HG02943 (cell line): ENCODE measurements around the gene FAM240A.
"Not testable (repeated sequence)": the region's sequence is repeated elsewhere in the genome, so short reads cannot be mapped to it uniquely, and the experiment has no call there.

ENCODE experiments used
- ATAC-seq: cut with Tn5 transposase; IDR thresholded peaks from one replicate; pipeline ENCODE4 v1.9.1; 2021; ENCODE audit warnings: mild to moderate bottlenecking, low read depth, moderate library complexity; ENCODE audit not compliant: unreplicated experiment

Gene FAM240A

DNA sequence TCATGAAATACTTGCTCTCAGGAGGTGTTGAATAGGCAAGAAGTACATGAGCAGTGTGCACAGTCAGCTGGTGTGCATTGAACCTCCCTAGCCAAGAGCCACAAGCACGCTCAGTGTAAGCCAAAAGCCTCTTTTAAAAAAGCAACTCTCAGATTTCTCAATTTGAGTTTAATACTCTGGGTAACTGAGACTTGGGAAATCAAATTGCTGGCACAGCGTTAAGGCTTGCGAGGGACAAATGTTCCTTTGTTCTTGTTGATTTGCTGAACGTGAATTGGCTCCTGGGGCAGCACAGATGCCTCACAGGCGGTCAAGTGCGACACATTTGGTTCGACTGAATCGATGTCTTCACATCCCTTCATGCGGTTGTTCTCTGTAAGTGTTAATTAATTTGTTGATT lies at the start of gene FAM240A:
Gene FAM240A (plus strand): TSS at position 202 of the 400 bp plus-strand sequence. CDS start 159 bp downstream, at position 361.
- no peak for ATAC-seq

DNA sequence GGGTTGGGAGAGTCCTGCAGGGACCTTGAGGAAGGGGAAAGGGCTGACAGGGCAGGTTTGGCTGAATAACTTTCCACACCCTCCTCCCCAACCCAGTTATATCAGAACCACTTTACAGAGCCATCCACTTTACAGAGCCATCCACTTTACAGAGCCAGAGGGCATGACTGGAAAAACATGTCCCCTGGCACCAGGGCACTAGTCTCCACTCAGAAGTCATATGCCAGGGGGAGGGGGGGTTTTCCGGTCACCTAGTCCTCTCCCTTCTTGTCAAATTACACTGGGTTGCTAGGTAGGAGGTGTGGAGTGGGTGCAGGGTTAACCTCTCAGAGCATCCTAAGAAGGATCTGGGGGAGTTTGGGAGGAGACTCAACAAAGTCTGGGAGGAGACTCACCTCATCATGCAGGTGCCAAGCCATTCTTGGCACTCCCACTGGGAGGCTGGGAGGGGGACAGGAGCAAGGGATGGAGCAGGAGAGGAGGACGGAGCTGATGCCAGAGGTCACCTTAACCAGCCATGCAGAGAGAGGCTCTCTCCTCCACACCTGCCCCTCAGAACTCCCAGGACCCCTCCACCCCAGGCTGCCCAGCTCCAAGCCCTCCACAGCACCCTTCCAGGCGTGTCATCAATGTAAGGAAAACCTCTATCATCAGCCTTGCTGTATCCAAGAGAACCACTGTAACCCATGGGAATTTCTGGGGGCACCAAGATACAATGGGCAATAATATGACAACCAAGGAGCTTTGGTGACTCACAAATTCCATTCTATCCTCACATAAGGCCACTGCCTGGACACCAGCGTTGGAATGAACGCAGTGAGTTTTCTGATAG lies 47.9 kb upstream of the FAM240A start:
- no peak for ATAC-seq

DNA sequence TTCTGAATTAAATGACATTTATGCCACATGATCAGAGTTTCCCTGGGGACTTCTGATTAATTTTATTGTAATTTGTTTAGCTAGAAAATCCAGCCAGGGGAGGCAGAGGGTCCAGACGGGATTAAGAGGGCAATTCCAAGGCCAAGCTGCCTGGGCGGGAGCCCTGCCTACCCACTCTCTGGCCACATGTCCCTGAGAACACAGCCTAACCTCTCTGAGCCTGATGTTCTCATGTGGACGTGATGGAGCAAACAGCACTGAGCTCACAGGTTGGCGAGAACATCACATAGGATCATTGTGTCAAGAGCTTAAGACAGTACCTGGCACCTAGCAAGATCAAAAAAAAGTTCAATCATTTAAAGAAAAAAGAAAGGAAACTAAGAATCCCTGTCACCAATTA lies 47.2 kb upstream of the FAM240A start:
- no peak for ATAC-seq

DNA sequence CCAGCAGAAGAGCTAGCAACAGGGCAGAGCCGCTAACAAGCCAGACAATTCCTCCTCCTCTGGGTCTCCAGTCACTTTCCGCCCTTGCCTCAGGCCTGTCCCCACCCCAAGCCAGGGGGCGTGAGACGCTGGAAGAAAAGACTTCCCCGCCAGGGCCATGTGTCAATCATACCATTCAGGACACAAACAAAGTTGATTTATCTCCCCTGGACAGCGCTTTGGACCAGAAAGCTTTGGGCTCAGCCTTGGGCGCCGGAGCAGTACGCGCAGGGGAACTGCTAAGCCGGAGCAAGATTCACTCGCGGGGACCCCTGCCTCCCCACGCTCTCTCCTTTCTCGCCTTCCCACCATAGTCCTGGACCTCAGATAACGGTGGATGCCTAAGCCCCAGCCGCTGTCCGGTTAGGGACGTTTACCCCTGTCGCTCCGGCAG lies 46.7 kb upstream of the FAM240A start:
- no peak for ATAC-seq

DNA sequence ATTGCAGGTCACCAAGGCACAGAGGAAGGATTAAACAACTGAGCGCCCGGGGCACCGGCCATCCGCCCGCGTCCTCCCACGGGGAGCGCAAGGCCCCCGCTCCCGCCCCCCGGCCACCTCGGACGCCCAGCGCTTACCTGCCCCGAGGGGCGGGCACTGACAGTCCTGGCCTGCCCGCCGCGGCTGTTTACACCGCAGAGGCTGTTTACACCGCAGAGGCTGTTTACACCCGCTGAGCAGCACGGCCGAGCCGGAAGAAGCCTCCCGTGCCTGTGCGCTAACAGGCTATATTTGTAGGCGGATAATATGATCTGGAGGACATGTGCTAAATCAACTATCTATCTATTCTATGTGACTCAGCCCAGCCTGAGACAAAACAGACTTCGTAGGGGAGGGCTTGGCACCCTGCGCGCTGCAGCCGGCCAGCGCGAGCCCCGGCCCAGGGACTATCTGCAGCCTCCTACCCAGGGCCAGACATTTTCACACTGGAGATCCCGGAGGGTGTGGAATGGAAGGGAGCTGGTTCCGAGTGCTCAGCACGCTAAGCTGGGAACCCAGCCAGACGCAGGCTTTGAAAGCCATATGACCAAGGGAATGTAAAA lies 46.2 kb upstream of the FAM240A start, which contains the start of gene LRRC2:
Gene LRRC2 (minus strand): TSS at position 263 of the 602 bp plus-strand sequence. CDS start 14,711 bp downstream, outside the sequence.
- ATAC-seq: no peak

DNA sequence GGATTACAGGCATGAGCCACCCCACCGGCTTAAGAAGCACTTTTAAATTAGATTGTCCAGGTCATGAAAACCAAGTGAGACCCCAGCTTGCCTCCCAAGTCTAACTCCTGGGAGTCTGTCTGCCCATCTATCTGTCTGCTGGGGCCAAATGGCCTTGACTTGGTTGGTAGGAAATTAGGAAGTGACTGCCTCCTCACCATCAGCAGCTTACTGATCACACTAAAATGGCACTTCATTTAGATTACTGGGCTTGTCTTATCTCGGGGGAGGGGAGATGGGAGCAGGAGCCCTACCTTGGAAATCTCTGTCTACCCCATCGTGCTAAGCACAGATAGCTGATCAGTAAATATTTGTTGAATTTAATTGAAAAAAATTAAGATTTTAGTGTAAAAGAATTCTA lies 40.6 kb upstream of the FAM240A start:
- no peak for ATAC-seq

DNA sequence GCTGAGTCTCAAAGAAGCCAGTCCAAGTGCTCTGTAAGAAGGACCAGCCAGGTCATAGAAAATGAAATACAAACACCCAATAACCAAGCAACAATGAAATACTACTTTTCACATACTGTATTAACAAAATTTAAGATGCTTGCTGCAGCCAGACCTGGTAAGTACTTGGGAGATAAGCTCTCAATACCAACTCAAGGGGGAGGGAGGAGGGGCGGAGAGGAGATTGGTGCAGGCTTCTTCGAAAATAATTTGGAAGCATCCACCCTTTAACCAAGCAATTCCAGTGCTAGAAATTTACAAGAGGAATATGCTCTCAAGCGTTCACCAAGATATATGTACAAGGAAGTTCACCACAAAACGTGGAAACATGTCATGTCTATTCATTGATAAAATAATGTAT lies 38.6 kb upstream of the FAM240A start:
- no peak for ATAC-seq

DNA sequence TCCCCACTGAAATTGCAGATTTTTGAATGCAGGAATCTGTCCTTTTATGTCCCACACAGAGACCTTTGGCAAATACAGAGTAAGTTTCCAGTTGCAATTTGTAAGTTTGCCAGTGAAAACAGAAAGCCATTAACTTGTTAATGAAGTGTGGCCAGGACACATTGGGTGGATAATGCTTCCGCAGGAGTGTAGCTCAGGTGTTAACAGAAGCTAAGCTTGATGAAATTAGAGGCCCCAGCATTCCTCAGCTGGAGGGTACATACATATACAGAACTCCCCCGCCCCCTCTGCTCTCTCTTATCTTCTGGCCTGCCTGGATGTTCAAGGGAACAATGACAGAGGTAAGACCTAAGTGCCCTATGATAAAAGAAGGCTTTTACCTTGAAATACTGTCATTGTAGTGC lies 38.1 kb upstream of the FAM240A start:
- no peak for ATAC-seq

DNA sequence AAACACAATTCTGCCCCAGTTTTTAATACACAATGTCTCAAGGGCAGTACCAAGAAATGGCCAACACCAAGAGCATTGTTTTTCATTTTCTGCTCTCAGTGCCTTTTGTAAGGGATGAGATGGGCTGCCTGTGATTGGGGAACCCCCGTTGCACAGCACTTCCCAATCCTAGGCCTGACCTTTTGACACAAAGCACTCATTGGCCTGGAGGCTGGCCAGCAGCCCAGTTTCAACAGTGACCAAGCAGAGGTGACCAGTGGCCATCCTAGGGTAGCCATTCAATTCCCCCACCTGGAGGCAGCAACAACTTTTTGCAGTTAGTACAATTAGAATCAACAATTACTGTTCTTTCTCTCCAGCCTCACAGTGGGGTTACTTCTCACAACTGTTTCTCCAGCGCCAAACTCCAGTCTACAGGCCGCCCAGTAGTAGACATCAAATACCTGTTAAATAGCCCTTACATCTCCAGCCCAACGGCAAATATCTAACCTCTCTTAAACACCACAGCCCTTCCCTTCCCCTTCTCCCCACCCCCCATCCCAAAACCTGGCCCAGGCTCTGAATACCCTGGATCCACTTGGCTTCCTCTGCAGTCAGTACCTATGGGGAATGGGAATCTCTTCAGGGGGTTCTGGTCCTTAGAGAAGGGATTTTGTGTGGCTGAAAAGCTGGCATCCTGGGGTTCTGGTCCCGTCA lies 37.3 kb upstream of the FAM240A start:
- ATAC-seq: no peak

DNA sequence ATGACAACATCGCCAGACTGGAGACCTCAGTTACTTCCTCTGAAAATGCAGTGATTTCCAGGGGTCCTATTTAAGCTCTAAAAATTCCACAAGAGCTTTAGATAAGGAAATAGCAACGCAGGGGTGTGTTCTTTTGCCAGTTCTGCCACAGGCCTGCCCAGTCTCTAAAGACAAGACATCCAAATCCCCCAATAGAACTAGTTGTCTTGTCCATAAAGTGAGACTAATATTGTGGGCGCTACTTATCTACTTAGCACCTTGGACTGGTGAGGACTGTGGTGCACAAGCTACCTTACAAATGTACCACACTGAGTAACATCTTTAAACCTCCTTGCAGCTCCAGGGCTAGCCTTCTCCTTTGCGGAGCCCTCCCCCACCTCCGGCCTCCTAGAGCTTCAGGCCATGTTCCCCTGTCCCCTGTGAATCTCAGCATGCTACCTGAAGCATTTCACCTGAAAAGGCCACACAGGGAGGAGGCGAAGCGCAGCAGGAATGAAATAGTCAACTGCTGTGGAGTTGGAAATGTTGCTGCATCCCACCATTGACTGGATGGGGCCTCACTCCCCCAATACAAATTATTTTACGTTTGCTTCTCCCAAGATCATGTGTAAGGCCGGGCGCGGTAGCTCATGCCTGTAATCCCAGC lies 36.6 kb upstream of the FAM240A start:
- no peak for ATAC-seq

DNA sequence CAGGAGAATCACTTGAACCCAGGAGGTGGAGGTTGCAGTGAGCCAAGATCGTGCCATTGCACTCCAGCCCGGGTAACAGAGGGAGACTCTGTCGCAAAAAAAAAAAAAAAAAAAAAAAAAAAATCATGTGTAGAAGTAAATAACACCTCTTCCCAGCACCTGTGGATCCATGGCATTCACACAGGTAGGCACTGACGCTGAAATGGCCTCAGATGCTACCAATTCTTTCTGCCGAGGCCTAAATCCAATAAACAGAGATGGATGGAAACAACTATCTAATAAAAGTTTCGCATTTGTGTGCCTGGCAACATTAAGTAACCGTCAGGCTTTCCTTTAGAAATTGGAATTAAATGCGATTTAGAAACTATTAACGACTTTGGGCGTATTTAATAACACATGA lies 35.9 kb upstream of the FAM240A start:
- no peak for ATAC-seq

DNA sequence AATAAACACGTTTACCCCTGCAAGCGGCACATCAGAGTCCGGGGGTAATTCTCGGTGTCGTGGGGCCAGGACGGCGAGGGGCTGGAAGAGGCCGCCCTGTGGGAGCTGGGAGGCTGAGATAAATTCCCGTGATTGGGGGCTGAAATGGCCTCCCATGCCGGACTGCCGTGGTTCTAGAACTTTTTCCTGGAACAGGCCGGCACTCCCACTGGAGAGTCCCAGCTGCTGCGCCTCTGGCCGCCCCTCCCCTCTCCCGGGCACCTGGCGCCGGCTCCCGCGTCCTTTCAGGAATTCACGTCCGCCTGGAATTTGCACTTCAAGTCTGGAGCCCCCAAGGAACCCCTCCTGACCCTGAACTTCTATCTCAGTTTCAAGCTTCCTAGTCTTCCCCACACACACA lies 35.4 kb upstream of the FAM240A start:
- no peak for ATAC-seq

DNA sequence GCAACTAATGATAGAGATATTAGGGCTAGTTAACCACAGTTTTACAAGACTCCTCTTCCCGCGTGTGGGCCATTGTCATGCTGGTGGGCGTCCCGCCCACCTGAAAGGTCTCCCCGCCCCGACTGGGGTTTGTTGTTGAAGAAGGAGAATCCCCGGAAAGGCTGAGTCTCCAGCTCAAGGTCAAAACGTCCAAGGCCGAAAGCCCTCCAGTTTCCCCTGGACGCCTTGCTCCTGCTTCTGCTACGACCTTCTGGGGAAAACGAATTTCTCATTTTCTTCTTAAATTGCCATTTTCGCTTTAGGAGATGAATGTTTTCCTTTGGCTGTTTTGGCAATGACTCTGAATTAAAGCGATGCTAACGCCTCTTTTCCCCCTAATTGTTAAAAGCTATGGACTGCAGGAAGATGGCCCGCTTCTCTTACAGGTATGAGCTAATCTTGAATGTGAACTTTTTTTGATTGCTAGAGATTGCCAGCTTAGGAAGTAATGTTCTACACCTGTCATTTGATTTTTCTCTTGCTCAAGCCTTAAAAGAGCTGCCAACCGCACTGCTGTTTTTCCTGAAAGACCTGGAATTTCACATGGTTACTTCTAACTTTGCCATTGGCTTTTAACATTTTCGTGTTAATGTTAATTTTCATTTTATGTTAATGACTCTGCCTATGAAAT lies 34.6 kb upstream of the FAM240A start:
- not testable (repeated sequence) for ATAC-seq

DNA sequence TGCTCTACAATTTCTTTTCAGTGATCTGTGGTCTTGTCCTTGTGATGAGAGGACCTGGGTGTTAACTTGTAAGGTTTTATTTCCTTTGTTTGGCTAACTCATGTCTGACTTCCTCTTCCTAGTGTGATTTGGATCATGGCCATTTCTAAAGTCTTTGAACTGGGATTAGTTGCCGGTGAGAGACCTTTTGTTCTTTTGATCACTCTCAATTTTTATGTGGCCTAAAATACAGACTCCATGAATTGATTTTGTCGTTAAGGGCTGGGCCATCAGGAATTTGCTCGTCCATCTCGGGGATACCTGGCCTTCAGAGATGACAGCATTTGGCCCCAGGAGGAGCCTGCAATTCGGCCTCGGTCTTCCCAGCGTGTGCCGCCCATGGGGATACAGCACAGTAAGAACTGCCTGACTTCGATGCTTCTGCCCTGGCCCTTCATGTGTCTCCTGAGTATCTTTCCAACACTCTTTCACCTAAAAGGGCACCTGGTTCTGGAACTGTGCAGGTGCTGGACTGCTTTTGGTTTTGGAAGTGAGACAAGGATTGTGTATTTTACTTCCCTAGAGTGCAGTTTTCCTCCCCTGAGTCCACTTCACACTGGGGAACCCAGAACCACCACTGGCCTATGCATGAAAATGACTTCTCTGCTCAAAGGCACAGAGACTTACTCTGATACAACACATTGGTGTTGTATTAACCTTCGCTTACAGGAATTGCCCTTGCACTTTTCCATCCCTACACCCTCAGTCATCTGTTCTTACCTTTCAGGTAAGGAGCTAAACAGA lies 33.2 kb upstream of the FAM240A start:
- ATAC-seq: no peak

DNA sequence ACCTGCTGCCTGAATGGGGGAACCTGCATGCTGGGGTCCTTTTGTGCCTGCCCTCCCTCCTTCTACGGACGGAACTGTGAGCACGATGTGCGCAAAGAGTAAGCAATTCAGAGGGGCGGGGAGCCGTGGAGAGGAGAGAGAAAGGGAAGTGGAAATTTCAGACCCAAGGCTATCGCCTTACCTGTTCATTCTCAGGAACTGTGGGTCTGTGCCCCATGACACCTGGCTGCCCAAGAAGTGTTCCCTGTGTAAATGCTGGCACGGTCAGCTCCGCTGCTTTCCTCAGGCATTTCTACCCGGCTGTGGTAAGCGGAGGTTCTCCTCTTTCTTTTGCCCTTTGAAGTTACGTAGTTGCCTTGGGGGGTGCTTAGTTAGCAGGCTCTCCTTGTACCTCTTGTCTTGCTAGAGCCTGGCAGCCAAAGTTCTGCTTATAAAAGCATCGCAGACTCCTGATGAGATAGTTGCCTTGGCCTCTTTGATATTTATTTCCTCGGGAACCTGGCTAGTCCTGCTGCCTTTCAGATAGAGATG lies 32.5 kb upstream of the FAM240A start:
- ATAC-seq: no peak

DNA sequence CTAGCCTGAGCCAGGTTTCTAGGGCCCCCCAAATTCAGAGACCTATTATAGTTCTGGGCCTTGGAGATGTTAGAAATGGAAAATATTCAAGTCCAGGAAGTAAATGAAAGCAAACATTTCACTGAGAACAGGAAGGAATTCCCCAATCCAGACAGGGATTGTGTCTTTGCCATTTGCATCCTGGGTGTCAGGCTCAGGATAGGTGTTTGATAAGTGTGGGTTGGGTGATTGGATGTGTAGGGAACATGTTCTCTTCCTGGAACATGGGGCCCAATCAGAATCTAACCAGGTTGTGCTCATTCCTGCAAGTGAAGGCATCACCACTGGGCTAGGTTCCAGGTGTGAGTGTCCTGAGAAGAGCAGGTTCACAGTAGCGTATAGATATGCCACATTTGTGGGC lies 31.6 kb upstream of the FAM240A start:
- no peak for ATAC-seq

DNA sequence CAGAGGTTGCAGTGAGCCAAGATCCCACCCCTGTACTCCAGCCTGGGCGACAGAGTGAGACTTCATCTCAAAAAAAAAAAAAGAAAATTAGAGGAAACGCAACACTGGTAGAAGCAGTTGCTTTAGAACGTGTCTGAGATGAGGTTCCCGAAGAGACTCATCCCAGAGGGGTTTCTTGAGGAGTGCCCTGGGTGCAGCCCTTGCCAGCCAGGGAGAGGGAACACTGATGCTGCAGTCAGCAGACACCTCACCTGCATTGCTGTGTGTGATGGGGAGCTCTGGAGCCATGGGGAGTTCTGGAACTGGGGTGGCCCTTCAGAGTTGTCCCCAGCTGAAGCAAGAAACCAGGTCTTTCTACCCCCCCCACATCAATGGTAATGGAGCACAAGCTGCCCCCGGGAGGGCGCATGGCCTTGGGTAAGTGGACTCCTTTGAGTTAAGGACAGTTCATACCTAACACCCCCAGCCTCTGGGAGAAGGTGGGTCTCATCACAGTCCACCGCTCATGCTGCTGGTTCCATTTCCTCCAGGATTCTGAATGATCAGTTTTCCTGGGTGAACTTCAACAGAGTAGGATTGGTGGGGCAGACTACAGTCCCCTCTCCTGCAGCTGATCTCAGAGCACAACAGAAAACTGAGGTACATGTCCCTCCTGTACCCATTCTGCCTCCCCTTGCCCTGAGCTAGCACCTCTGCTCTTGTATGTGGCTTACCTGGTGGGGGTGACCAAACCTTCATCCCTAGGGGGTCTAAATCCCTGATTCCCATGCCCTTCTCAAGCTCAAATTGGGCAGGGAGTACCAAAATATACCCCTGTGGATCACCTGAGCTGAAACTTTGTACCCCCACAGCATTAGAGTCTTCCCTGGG lies 27.5 kb upstream of the FAM240A start:
- ATAC-seq: no peak
